GM10266 (cell line): ENCODE data around the gene TSPAN5.

ENCODE experiments used
- DNase-seq: peaks from one replicate; pipeline ENCODE4 v3.0.0; 2012; ENCODE audit errors: extremely low spot score
- CTCF ChIP-seq: IDR thresholded peaks from 2 replicates; pipeline ENCODE4 v1.5.1; 2012; ENCODE audit warnings: mild to moderate bottlenecking, low read depth; ENCODE audit not compliant: control insufficient read depth, insufficient read depth; ENCODE audit errors: missing control alignments

Gene TSPAN5

GRCh38 chr4:98643755-98644154 is 14.7 kb downstream of the TSPAN5 start:
- TF ChIP-seq CTCF: no peak
- no peak for DNase-seq

GRCh38 chr4:98642991-98643426 is 15.4 kb downstream of the TSPAN5 start:
- no peak for TF ChIP-seq CTCF
- DNase-seq: no peak

- no peak for DNase-seq
- TF ChIP-seq CTCF: no peak
Observed at GRCh38 chr4:98641906-98642668, 16.3 kb downstream of the TSPAN5 start.

GRCh38 chr4:98641376-98641775 is 17.0 kb downstream of the TSPAN5 start:
- no peak for TF ChIP-seq CTCF
- no peak for DNase-seq

GRCh38 chr4:98639523-98639922 is 18.9 kb downstream of the TSPAN5 start:
- no peak for DNase-seq
- no peak for TF ChIP-seq CTCF

- DNase-seq: no peak
- no peak for TF ChIP-seq CTCF
Observed at GRCh38 chr4:98639108-98639507, 19.3 kb downstream of the TSPAN5 start.

- no peak for DNase-seq
- no peak for TF ChIP-seq CTCF
Observed at GRCh38 chr4:98638661-98639060, 19.8 kb downstream of the TSPAN5 start.
